HepG2 (cell line): ENCODE measurements around the gene DNAJC5. TPM values are rescaled to one million over a fixed set of nuclear protein-coding genes. Genes with fewer than 3 reads are reported as not detected.

Experiments
- BRD4 ChIP-seq: sonication (generic); formaldehyde crosslinking; IDR thresholded peaks from 2 replicates; pipeline ENCODE4 v1.4.0; 2020; ENCODE audit warnings: missing genetic modification reagents
- SCMH1 ChIP-seq: sonication (generic); formaldehyde crosslinking; IDR thresholded peaks from 2 replicates; pipeline ENCODE4 v1.9.0; 2021; ENCODE audit warnings: missing genetic modification reagents, mild to moderate bottlenecking, borderline replicate concordance
- SNAPC4 ChIP-seq: sonication (generic); formaldehyde crosslinking; IDR thresholded peaks from 2 replicates; pipeline ENCODE4 v1.4.0; 2020; ENCODE audit warnings: mild to moderate bottlenecking, missing genetic modification reagents
- THAP8 ChIP-seq: sonication (generic); formaldehyde crosslinking; IDR thresholded peaks from 2 replicates; pipeline ENCODE4 v1.5.1; 2020; ENCODE audit warnings: missing genetic modification reagents, mild to moderate bottlenecking, borderline replicate concordance
- ZNF543 ChIP-seq: sonication (generic); formaldehyde crosslinking; IDR thresholded peaks from 2 replicates; pipeline ENCODE4 v1.4.0; 2020; ENCODE audit warnings: mild to moderate bottlenecking, missing genetic modification reagents
- polyA plus RNA-seq, 8 experiments: library from polyadenylated mRNA; depleted of rRNA in 3 of 8; stranded (reverse) in 7 of 8; unstranded in 1 of 8; fragments of >200 nt; fragmentation: Illumina TruSeq in 4 of 8; extraction: Trizol in 4 of 8; gene quantifications; 2 replicates each; pipeline versions ENCODE4 v1.2.1 to v1.2.3, GENCODE V29; 2011 to 2016; ENCODE audit warnings: low read depth in 4 of 8, missing spikeins in 1 of 8, mixed read lengths in 1 of 8; ENCODE audit not compliant: insufficient read depth in 1 of 8
- total RNA-seq, 5 experiments: library from RNA; depleted of rRNA; stranded (reverse); fragments of >200 nt; fragmentation: Illumina TruSeq; extraction: Trizol; gene quantifications; 2 replicates each; pipeline ENCODE4 v1.2.3, GENCODE V29; 2016; ENCODE audit warnings: low read depth in 1 of 5
- TF ChIP-seq, protein P1 (sequence below), 2 experiments: sonication (generic) in 1 of 2; formaldehyde crosslinking in 1 of 2; IDR thresholded peaks; 2 replicates each; pipeline versions ENCODE4 v1.6.1 to v1.9.0; 2014 to 2022; ENCODE audit warnings: antibody characterized with exemption in 1 of 2, borderline replicate concordance in 1 of 2, inconsistent platforms in 1 of 2, low read depth in 1 of 2, missing genetic modification reagents in 1 of 2
- TF ChIP-seq, protein P2 (sequence below): sonication (generic); formaldehyde crosslinking; IDR thresholded peaks from 2 replicates; pipeline ENCODE4 v1.4.0; 2020; ENCODE audit warnings: low read depth, missing genetic modification reagents
- TF ChIP-seq, protein P3 (sequence below): sonication (generic); formaldehyde crosslinking; IDR thresholded peaks from 2 replicates; pipeline ENCODE4 v1.4.0; 2020; ENCODE audit warnings: low read depth, mild to moderate bottlenecking, missing genetic modification reagents

The DNAJC5 gene
- total and polyA plus RNA-seq, 2 of the 13 experiments (the other 11 are each of a cell fraction or from before 2014, with no cell fraction given) = 42.8 to 64.5 TPM

- TF ChIP-seq, protein P1, sequence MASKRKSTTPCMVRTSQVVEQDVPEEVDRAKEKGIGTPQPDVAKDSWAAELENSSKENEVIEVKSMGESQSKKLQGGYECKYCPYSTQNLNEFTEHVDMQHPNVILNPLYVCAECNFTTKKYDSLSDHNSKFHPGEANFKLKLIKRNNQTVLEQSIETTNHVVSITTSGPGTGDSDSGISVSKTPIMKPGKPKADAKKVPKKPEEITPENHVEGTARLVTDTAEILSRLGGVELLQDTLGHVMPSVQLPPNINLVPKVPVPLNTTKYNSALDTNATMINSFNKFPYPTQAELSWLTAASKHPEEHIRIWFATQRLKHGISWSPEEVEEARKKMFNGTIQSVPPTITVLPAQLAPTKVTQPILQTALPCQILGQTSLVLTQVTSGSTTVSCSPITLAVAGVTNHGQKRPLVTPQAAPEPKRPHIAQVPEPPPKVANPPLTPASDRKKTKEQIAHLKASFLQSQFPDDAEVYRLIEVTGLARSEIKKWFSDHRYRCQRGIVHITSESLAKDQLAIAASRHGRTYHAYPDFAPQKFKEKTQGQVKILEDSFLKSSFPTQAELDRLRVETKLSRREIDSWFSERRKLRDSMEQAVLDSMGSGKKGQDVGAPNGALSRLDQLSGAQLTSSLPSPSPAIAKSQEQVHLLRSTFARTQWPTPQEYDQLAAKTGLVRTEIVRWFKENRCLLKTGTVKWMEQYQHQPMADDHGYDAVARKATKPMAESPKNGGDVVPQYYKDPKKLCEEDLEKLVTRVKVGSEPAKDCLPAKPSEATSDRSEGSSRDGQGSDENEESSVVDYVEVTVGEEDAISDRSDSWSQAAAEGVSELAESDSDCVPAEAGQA (IDR thresholded peaks at IDR 0.05; ENCODE audit: low read depth) = no peak; the same call in 1 of the 2 replicates
- TF ChIP-seq, protein P1 (CRISPR knock-in tag; IDR thresholded peaks at IDR 0.05; ENCODE audit: borderline replicate concordance) = no peak
- no peak for TF ChIP-seq SCMH1 (CRISPR knock-in tag)
- no peak for TF ChIP-seq SNAPC4
- no peak for TF ChIP-seq ZNF543 (CRISPR knock-in tag)
- TF ChIP-seq BRD4 = no peak
- TF ChIP-seq, protein P2, sequence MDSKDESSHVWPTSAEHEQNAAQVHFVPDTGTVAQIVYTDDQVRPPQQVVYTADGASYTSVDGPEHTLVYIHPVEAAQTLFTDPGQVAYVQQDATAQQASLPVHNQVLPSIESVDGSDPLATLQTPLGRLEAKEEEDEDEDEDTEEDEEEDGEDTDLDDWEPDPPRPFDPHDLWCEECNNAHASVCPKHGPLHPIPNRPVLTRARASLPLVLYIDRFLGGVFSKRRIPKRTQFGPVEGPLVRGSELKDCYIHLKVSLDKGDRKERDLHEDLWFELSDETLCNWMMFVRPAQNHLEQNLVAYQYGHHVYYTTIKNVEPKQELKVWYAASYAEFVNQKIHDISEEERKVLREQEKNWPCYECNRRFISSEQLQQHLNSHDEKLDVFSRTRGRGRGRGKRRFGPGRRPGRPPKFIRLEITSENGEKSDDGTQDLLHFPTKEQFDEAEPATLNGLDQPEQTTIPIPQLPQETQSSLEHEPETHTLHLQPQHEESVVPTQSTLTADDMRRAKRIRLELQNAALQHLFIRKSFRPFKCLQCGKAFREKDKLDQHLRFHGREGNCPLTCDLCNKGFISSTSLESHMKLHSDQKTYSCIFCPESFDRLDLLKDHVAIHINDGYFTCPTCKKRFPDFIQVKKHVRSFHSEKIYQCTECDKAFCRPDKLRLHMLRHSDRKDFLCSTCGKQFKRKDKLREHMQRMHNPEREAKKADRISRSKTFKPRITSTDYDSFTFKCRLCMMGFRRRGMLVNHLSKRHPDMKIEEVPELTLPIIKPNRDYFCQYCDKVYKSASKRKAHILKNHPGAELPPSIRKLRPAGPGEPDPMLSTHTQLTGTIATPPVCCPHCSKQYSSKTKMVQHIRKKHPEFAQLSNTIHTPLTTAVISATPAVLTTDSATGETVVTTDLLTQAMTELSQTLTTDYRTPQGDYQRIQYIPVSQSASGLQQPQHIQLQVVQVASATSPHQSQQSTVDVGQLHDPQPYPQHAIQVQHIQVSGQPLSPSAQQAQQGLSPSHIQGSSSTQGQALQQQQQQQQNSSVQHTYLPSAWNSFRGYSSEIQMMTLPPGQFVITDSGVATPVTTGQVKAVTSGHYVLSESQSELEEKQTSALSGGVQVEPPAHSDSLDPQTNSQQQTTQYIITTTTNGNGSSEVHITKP = no peak
- TF ChIP-seq, protein P3, sequence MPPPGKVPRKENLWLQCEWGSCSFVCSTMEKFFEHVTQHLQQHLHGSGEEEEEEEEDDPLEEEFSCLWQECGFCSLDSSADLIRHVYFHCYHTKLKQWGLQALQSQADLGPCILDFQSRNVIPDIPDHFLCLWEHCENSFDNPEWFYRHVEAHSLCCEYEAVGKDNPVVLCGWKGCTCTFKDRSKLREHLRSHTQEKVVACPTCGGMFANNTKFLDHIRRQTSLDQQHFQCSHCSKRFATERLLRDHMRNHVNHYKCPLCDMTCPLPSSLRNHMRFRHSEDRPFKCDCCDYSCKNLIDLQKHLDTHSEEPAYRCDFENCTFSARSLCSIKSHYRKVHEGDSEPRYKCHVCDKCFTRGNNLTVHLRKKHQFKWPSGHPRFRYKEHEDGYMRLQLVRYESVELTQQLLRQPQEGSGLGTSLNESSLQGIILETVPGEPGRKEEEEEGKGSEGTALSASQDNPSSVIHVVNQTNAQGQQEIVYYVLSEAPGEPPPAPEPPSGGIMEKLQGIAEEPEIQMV (CRISPR knock-in tag) = no peak
- TF ChIP-seq THAP8 = no peak
These were observed 46.7 kb upstream of the DNAJC5 start (continued) for GRCh38 chr20:63848003-63848911.
